Activated CD4-positive, alpha-beta T cell treated with anti-CD3 and anti-CD28 coated beads, Interleukin-10, Interleukin-2, amounts not matched to agents 100 ng/mL and 50 ng/mL, durations not matched to agents 16 hours and 8 hours (primary cell): ENCODE measurements around the gene HSBP1L1.

ENCODE experiments used
- DNase-seq: peaks from one replicate; pipeline ENCODE4 v3.0.0-alpha.2; 2020

HSBP1L1 gene

DNA sequence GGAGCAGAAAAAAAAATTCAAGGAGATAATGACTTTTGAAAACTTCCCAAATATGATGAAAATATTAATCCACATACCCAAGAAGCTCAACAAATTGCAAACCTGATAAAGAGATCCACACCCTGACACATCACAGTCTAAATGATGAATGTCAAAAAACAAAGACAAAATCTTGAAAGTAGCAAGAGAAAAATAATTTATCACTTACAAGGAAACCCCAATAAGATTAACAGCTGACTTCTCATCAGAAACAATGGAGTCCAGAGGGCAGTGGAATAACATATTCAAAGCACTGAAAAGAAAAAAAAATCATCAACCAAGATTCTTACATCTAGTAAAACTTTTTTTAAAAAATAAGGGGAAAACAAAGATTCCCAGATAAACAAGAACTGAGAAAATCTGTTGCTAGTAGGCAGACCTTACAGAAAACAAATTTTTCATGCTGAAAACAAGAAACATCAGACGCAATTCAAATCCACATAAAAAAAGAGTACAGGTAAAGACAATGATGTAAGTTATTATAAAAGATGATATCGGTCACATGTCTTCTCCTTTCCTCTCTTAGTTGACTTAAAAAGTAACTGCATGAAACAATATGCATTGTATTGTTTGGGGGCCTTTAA, 34.3 kb upstream of the HSBP1L1 start:
- no peak for DNase-seq

DNA sequence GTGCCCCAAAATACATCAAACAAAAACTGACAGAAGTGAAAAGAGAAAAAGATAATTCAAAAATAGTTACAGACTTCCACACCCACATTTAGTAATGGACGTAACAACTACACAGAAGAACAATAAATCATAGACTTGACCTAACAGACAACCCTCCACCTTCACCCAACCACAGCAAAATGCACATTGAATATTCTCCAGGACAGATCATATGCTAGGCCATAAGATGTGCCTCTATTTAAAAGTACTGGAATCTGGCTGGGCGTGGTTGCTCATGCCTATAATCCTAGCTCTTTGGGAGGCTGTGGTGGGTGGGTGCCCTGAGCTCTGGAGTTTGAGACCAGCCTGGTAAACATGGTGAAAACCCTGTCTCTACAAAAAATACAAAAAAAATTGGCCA, 33.0 kb upstream of the HSBP1L1 start:
- DNase-seq, result no peak

DNA sequence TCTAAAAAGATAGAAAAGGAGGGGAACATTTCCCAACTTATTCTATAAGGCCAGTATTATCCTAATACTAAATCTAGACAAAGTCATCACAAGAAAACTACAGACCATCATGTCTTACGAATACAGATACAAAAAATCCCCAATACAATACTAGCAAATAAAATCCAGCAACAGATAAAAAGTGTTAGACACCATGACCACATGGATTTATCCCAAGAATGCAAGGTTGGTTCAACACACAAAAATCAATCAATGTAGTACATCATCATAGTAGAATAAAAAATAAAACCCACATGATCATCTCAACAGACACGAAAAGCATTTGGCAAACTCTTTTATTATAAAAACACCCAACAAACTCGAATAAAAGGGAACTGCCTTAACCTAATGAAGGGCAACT, 31.5 kb upstream of the HSBP1L1 start:
- DNase-seq, result no peak

DNA sequence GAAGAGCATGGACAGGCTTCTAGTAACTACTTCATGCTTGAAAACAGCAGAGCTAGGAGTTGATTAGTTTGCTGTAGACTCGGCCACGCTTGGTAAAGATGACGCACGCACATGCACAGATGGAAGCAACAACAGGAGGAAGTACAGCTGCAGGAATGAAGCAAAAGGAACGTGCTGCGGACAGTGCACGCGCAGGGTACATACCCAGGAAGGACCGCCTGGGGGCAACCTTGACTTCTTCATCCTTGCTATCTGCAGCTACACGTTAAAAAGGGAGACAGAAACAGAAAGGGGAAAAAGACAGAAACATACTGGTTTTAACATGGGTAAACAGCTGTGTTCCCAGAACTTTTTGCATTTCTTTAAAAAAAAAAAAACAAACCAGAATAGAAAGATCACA, 30.7 kb upstream of the HSBP1L1 start:
- no peak for DNase-seq

DNA sequence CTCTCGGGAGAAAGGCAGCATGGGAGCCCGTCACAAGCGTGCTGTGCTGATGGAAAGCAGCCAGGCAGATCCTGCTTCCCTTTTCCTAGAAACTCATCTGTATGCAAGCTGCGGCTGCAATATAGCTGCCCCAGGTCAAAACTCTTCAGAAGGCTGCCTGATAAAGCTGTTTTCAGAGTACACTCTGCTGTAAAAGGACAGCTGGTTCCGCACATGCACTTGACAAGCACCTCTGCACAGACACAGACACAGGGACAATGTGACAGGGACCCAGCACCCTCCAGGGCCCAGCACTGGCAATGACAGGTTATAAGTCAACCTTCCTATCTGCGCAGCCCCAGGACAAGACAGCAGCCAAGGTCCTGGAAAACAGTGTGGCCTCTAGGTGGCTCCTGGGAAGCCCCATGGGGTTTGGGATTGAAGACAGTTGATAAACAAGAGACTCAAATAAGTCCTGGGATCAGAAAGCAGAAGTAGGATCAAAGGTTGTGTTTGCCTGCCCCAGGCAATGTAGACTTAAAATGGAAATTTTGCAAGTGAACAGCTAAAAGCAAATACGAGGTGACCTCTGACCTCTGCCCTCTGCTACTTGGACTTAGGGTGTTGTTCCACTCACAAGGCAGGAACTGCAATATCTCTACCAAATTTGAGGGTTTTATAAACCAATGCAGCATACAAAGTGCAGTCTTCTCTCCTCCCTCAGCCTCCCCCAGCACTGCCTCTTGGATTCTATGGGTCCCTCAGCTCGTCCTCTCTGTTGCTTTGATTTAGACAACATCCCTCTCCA, 29.9 kb upstream of the HSBP1L1 start:
- no peak for DNase-seq

DNA sequence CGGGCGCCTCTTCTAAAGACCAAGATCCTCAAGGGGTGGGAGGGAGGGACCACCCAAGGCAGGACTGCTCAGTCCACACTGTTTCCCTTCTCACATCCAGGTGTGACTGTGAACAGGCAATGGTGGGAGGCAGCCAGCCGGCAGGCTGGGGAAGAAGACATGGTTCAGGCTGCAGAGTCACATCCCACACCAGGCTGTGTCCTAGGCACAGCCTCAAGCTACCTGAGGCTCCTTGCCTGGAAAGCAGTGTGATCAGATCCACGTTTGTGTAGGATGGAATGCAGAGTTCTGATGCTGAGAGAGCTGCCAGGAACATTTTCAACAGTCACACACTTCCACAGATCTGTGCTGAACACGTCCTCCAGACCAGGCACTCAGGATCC, 29.4 kb upstream of the HSBP1L1 start:
- DNase-seq, result no peak

DNA sequence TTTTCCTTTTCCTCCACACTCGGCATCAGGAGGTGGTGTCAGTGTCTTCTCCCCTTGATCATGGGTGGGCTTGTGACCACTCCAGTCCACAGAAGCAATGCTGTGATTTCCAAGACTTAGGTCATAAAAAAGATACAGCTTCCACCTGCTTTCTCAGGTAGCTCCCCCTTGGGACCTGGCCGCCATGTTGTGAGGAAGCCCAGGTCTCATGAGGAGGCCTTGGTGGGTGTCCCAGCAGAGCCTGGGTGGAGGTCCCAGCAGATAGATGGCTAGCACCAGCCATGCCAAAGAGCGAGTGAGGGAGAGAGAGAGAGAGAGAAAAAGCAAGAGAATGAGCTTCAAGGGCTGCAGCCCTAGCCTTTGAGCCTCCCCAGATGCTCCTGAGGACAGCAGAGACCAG, 28.9 kb upstream of the HSBP1L1 start:
- no peak for DNase-seq

DNA sequence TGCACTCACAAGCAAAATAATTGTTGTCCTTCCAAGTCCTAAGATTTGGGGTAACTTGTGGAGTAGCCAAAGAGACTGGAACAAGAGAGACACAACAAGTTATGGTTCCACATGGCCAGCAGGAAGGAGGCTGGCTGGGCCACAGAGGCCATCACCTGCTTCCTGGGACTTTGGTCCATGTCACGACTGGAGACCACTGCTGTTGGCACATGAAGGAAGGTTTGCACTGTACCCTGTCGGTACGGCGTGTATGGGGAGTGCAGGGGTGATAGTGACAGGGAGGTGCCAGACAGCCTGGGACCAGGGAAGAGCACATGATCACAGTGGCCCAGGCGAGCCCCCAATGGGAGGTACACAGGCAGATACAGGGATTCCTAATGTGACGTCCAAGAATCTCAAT, 28.5 kb upstream of the HSBP1L1 start:
- DNase-seq, result no peak

DNA sequence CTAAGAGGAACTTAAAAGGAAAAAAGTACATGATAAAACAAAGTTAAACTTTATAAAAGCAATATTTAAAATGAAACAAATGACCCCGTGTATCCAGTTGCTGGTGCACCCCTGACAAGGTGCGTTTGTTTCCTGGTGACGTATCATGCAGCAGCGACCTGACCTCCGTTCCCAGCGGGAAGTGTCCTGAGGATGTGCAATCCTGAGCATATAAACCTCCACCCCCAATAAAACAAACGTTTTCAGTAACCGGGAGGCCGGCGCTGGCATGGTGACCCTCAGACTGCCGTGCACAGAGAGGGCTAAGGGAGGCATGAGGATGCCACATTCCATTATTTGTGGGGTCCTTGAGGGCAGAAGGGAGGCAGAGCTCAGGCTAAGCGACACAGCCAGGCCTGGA, 27.8 kb upstream of the HSBP1L1 start:
- no peak for DNase-seq

DNA sequence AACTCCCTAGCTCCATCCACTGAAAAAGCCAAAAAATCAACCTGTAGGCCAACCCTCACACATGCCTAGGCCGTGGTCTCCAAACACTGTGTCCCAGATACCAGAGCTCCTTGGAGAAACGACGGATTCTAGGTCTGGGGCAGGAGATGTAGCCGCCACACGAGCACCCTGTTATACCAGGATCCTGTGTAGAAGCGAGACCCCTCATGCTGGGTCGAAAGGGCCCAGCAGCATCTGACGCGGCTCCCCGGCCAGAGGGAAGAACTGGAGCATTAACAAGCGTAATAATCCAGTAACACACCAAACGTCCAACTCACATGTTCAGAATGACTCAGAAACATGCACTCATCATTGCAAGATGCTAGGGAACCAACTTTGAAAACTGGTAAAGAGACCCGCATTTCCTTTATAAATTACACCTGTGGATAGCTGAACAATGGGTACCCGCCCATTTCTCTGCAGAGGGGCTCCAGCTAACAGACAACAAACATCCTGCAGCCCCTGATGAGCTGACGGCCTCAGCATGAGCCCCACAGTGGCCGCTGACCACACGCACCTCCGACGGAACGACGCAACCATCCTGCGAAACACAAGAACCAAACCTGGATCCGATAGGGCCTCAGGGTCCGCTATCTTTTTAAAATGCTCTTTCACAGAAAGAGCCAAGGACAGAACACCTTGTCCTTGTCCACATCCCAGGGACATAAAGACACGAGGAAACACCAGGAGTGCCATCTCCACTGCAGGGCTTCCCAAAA, 27.2 kb upstream of the HSBP1L1 start:
- no peak for DNase-seq

DNA sequence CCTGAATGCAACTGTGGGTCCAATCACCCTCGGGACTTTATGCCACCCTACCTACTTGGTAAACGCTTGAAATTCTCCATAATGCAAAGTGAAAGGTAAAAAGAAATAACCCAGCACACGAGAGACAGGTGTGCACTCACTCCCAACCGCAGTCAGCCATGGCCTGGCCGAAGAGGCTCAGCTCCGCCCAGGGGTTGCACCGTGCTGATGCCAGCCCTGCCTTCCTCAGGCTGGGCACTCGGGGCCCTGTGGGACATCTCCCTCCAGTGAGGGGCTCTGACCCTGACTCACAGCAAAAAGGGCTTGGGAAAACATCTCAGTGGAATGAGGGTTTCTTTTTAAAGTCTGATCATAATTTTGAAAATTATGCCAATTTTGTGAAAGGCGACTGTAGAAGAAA, 26.2 kb upstream of the HSBP1L1 start:
- DNase-seq, result no peak

DNA sequence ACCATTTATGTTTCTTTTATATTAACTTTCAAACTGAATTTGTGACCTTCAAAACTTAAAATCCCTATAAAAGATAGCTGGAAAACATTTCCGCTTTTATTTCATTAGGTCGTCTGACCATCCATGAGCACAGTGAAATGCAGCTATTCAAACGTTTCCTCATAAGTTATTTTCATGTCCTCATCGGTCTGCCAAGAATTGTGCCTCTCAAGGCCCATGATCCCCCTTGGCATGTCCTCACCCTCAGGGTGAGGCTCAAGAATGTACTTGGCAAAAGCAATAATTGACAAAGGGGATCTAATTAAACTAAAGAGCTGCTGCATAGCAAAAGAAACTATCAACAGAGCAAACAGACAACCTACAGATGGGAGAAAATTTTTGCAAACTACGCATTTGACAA, 25.3 kb upstream of the HSBP1L1 start:
- no peak for DNase-seq

DNA sequence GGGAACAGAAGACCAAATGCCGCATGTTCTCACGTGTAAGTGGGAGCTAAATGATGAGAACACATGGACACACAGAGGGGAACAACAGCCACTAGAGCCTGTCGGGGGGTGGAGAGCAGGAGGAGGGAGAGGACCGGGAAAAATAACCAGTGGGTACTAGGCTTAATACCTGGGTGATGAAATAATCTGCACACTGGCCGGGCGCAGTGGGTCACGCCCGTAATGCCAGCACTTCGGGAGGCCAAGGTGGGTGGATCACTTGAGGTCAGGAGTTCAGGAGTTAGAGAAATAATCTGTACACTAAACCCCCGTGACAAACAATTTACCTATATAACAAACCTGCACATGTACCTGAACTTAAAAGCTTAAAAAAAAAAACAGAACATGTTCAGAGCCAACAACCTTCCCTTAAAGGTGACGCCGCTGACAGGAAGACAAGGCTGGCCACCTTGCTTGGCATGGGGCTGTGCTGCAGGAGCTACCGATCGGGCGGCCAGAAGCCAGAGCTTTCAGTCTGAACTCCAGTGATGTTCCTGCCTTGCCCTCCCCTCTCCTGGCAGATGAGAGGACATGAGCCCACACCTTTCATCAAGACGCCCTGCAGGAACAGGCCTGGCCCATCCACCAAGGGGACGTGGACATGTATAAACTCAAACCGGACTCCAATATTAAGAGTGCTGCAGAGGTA, 24.2 kb upstream of the HSBP1L1 start:
- no peak for DNase-seq

DNA sequence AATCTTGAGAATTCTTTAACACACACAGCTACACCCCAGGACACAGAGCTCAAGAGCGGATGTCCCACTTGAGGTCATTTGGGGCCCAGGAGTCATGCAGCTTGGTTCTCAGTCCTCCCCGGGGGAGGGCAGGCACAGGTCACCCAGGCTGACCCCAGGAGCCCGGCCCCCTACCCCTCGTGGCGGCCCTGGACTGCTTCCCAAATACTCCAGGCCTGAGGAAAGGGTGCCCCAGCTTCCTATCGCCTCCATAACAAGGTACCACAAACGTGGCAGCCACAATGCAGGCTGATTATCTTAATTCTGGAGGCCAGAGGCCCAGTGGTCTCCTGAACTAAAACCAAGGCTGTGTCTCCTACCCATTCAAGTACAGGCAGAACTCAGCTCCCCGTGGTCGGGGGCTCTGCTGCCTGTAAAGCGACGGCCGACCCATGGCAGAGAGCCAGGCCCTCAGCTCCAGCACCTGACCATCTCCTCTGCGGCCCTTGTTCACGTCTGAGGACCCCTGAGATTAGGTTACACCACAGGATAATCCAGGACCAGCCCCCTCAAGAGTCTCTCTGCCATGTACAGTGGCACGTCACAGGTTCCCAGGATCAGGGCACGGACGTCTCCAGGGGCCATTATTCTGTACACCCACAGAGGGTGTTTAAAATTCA, 23.5 kb upstream of the HSBP1L1 start:
- no peak for DNase-seq

DNA sequence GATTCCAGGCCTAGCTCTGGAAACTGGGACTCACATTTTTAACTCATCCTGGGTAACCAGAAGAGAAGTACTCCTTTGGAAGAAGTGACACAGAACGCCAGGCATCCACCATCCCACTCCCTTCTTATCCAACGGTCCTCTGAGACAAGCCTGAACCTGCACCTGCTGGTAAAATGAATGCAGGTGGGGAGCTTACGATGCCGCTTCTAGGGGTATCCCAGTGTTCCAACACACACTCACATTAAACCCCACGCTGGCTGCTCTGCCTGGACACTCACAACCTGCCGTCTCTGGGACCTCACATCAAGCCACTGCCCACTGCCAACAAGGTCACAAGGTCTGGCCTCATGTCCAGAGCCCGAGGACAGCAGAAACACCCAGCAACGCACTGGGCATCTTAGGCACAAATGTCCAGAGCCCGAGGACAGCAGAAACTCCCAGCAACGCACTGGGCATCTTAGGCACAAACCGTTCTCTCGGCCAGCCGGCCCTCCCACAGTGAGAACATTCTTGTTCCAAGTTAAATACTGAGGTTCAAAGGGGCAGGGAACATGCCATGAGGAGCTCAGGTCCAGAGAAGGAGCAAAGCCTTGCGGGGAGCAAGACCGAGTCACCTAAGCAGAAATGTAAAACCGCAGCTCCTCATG, 22.8 kb upstream of the HSBP1L1 start:
- no peak for DNase-seq

DNA sequence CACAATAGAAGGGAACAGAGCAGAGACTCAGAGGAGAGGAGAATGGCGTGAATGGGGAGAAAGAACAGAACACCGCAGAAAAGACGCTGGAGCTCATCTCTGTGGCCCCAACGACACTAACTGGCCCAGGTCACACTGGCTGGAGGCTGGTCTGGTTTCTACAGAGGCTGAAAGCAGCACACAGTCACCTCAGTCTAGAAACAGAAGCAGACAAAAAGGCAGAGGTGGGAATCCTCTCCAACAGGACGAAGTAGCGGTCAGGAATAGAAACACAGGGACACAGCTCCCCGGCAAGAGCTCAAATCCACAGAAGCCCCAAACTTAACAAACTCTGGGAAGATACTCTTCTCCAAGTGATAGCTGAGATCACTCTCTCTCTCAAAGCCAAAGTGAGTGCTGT, 22.2 kb upstream of the HSBP1L1 start:
- DNase-seq, result no peak

DNA sequence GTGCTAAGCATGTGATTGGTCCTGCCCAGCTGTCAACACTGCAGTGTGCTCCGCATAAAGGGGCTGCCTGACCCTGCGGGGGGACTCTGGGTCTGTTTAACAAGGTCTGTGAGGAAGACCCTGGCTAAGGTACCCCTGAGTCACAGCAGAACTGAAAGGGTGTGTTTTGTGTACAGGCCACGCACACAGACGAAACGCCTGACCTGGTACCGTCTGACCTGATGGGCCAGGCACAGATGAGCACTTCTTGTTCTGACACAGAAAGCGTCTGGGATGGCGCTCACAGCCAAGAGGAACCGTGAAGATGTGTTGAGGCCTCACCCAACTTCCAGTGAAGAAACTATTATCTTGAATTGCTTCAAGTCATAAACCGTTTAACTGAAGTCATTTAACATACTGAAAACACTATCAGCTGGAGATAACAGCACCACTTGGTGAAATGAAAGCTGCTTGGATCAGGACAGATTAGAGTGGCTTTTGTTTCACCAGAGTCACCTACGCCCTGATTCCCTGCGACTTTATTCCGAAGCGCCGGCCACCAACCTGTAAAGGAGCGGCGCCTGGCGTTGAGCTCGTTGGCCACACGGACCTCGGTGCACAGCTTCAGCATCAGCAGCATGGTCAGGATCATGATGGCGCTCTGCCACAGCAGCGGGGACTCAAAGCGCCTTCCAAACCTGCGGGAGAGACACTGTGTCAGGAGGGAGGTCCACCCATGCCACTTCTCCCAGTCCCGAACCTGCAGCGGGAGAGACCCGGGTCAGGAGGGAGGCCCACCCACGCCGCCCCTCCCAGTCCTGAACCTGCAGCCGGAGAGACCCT, 21.4 kb upstream of the HSBP1L1 start:
- DNase-seq, result no peak

DNA sequence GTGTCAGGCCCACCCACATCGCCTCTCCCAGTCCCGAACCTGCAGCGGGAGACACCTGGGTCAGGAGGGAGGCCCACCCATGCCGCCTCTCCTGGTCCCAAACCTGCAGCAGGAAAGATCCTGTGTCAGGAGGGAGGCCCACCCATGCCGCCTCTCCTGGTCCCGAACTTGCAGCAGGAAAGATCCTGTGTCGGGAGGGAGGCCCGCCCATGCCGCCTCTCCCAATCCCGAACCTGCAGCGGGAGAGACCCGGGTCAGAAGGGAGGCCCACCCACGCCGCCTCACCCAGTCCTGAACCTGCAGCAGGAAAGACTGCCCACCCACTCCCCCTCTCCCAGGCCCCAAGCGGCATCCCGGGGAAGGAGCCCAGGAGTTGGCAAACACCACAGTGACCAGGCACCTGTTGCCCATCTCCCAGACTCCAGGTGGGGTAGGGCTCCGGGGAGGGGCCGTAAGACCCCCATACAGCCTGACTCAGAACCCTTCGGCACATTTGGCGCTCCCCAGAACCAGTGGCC, 20.8 kb upstream of the HSBP1L1 start:
- no peak for DNase-seq

DNA sequence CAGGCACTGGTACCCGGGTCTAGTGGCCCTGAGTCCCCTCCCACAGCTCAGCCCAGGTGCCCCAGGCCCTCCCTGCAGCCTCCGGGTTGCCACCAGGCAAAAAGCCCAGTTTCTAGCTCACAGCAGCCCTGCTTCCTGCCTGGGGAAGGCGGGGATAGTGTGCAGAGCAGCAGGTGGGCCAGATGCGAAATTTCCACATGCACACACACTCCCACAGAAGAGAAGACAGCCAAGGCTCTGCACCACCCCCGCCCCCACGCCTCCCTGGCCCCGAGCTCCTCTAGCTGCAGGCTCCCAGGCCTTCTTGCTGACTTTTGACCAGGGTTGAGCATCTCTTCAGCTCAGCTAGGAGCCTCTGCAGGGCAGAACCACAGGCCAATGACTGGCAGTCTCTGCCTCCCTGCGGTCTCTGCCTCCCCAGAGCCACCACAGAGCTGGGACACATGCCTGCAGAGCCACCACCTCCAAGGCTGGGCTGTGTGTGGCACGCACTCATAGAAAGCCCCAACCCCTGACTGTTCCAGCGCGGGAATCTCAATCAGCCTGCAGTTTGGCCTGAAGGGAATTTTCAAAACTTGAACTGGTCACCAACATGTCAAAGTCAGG, 20.2 kb upstream of the HSBP1L1 start:
- peak; percentile 62 for DNase-seq

DNA sequence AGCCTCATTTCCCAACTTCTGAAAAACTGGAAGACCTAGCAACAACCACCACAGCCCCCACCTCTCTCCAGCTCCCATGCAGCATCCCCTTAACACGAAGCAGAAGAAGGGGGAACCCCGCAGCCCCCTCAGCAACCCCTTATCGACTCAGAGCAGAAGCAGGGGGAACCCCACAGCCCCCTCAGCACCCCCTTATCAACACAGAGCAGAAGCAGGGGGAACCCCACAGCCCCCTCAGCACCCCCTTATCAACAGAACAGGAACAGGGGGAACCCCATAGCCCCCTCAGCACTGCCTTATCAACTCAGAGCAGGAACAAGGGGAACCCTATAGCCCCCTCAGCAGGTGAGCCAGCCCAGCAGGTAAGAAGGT, 19.7 kb upstream of the HSBP1L1 start:
- DNase-seq, result no peak
